NCI-H524 treated with DMSO at 0.1 percent for 48 hours (cell line): ENCODE results near the gene RFPL3.
"Not testable (repeated sequence)": the region's sequence is repeated elsewhere in the genome, so short reads cannot be mapped to it uniquely, and the experiment has no call there.

Source experiments
- DNase-seq: peaks from one replicate; lab custom pipeline; 2025; lab: John Stamatoyannopoulos, UW

The RFPL3 gene

GRCh38 chr22:32357567-32357966, at the start of gene RFPL3:
Gene RFPL3 (plus strand): TSS chr22:32357867. CDS start chr22:32358072, 205 bp downstream.
- DNase-seq, result not testable (repeated sequence)

- DNase-seq, result no peak
Observed at GRCh38 chr22:32308191-32308590, 49.5 kb upstream of the RFPL3 start.

GRCh38 chr22:32308934-32309333, 48.7 kb upstream of the RFPL3 start:
- no peak for DNase-seq

GRCh38 chr22:32309585-32310251, 47.9 kb upstream of the RFPL3 start:
- DNase-seq, result no peak

- DNase-seq, result no peak
Observed at GRCh38 chr22:32310777-32311176, 46.9 kb upstream of the RFPL3 start.

GRCh38 chr22:32311551-32312071, 46.1 kb upstream of the RFPL3 start:
- peak; percentile 28 for DNase-seq

- no peak for DNase-seq
Observed at GRCh38 chr22:32312748-32313147, 44.9 kb upstream of the RFPL3 start.

- DNase-seq, result no peak
Observed at GRCh38 chr22:32313532-32313931, 44.1 kb upstream of the RFPL3 start.

GRCh38 chr22:32317524-32317923, 40.1 kb upstream of the RFPL3 start:
- DNase-seq, result no peak

- no peak for DNase-seq
Observed at GRCh38 chr22:32318361-32318760, 39.3 kb upstream of the RFPL3 start.

GRCh38 chr22:32319861-32320406, 37.7 kb upstream of the RFPL3 start:
- DNase-seq, result no peak

GRCh38 chr22:32322986-32323385, 34.7 kb upstream of the RFPL3 start:
- DNase-seq, result no peak

GRCh38 chr22:32323513-32324164, 34.0 kb upstream of the RFPL3 start:
- DNase-seq, result no peak

- DNase-seq, result no peak
Observed at GRCh38 chr22:32324505-32325415, 32.9 kb upstream of the RFPL3 start.

GRCh38 chr22:32325416-32325801, 32.3 kb upstream of the RFPL3 start:
- no peak for DNase-seq

- no peak for DNase-seq
Observed at GRCh38 chr22:32325811-32326237, 31.8 kb upstream of the RFPL3 start.

- DNase-seq, result no peak
Observed at GRCh38 chr22:32326647-32327046, 31.0 kb upstream of the RFPL3 start.

GRCh38 chr22:32327066-32327465, 30.6 kb upstream of the RFPL3 start:
- DNase-seq, result no peak

- DNase-seq, result no peak
Observed at GRCh38 chr22:32327596-32328171, 30.0 kb upstream of the RFPL3 start.

- no peak for DNase-seq
Observed at GRCh38 chr22:32328306-32329201, 29.1 kb upstream of the RFPL3 start.

GRCh38 chr22:32329202-32329645, 28.4 kb upstream of the RFPL3 start:
- DNase-seq, result no peak
